Tibial artery (tissue), 4 donors: ENCODE results near the gene MIDN.
A peak's percentile ranks its signal among the peaks of the same experiment; 100 is the strongest.

Experiments used
- DNase-seq, 2 donors: peaks; one replicate each; pipeline ENCODE4 v3.0.0-alpha.2; 2019
- H3K27ac ChIP-seq, 2 donors: fragments of 200-600 bp; sonication (generic) in 1 of 2; 1 replicate in 1 of 2; 2 replicates in 1 of 2; pipeline ENCODE4 v1.5.1; 2018 to 2019; ENCODE audit warnings: mild to moderate bottlenecking in 1 of 2
- H3K27me3 ChIP-seq, 2 donors: fragments of 200-600 bp; sonication (generic) in 1 of 2; one replicate each; pipeline versions ENCODE4 v1.5.1 to v1.6.0; 2016 to 2019
- H3K36me3 ChIP-seq, 3 donors: fragments of 200-600 bp; sonication (generic) in 2 of 3; one replicate each; pipeline ENCODE4 v1.5.1; 2016 to 2019; ENCODE audit warnings: mild to moderate bottlenecking in 2 of 3
- H3K4me1 ChIP-seq, 4 donors: fragments of 200-600 bp; sonication (generic) in 2 of 4; 1 replicate in 3 of 4; 2 replicates in 1 of 4; pipeline ENCODE4 v1.5.1; 2016 to 2019
- H3K4me3 ChIP-seq, 2 donors: fragments of 200-600 bp; sonication (generic) in 1 of 2; 1 replicate in 1 of 2; 2 replicates in 1 of 2; pipeline ENCODE4 v1.5.1; 2018 to 2019; ENCODE audit warnings: mild to moderate bottlenecking in 2 of 2
- H3K9me3 ChIP-seq, 3 donors: fragments of 200-600 bp; sonication (generic) in 1 of 3; one replicate each; pipeline ENCODE4 v1.5.1; 2016 to 2019
- CTCF ChIP-seq, 2 experiments: fragments of 200-600 bp in 1 of 2; fragments of 450-650 bp in 1 of 2; IDR thresholded peaks; one replicate each; pipeline ENCODE4 v1.5.1; 2017 to 2019; ENCODE audit warnings: antibody characterized with exemption in 2 of 2, mild to moderate bottlenecking in 1 of 2, moderate library complexity in 1 of 2
- intact Hi-C: fragments of 100-400 bp; cut with DNase I; formaldehyde crosslinking; loops from one replicate; pipeline ENCODE4 v1.15.0; 2023; ENCODE audit warnings: low total_unique reads

Gene MIDN

GRCh38 chr19:1249990-1250436 is 1.6 kb downstream of the MIDN start:
- DNase-seq, result no peak
- Histone ChIP-seq H3K36me3 (peaks cover 15 to 30% (median 23%) of the 10 kb centered on the region in 3 donors), H3K27ac (peak overlapping the region; percentile 98), H3K4me3 (peak overlapping the region; percentile 67 to 94), H3K27me3 (no peaks in the 10 kb centered on the region), H3K4me1 (peaks cover 10 to 67% (median 55%) of the 10 kb centered on the region in 4 donors), H3K9me3 (no peaks in the 10 kb centered on the region)
- intact Hi-C loops, result no loop called here
- no peak for TF ChIP-seq CTCF (IDR thresholded peaks at IDR 0.05)

DNA sequence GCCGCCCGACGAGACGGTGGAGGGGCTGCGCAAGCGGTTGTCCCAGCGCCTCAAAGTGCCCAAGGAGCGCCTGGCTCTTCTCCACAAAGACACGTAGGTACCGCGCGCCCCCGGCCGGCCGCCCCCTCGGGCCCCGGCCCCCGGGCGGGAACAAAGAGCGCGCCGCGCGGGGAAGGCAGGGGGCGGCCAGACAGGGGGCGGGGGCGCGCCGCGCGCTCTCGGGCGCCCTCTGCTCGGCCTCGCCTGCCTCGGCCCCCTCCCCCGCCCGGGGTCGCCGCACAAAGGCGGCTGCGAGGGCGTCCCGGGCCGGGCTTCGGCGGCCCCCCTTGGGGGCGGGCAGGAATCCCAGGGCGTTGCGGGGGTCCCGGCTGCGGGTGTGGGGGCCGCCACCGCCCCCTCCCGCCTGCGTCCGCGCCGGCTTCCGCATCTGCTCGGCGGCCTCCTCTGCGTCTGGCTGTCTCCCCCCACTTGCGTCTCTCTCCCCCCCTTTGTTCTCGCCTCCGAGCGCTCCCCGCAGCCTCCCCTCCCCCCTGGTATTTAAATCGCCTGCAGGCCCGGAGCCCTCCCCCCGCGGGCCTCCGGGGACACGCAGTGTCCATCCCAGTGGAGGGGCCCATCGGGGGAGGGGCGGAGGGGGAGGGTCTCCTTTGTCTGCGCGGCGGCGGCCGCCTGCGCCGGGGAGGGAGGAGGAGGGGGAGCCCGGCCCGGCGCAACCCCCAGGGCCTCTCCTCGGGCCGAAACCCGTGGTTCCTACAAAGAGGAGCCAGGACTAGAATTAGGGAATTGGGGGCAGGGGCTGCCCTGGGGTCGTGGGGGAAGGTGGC is 2.3 kb downstream of the MIDN start:
- H3K4me1 ChIP-seq, result peaks cover 7 to 67% (median 55%) of the 10 kb centered on the region in 4 donors
- no peak for TF ChIP-seq CTCF (IDR thresholded peaks at IDR 0.05)
- peak overlapping the region; percentile 67 to 94 for H3K4me3 ChIP-seq
- H3K27me3 ChIP-seq, result no peaks in the 10 kb centered on the region
- intact Hi-C loops, result no loop called here
- peak overlapping the region; percentile 98 for H3K27ac ChIP-seq
- no peaks in the 10 kb centered on the region for H3K9me3 ChIP-seq
- no peak for DNase-seq
- peaks cover 22 to 37% (median 29%) of the 10 kb centered on the region in 3 donors for H3K36me3 ChIP-seq

DNA sequence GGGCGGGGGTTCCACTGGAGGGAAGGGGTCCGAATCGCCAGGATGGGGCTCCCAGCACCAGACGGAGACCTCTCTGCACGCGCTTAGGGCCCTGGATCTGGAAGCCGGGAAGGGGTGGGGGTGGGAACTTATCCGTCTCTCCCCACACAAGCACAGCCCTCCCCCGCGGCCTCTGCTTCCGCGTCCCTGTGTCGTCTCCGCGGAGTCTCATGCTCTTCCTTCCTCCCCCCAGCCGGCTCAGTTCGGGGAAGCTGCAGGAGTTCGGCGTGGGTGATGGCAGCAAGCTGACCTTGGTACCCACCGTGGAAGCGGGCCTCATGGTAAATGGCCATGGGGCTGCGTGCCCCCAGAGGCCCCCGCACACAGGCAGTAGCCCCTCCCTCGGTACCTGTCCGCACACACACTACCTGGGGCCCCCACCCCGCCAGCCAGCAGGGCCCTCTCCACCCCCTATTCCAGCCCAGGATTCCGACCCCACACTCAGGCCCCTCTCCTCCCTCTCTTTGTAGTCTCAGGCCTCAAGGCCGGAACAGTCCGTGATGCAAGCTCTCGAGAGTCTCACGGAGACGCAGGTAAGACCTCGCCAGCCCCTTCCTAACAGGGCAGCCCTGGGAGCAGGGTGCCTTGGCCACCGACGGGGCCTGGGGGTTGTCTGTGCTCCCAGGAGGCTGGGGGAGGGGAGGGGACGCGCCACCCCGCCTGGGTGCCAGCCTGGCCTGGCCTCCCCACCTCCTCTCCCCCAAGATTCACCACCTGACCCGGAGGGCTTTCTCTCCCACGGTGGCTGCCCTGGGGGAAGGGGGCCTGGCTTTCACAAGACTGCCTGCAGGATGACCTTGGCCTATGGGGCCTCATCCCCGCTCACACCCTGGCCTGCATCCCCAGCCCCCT is 3.2 kb downstream of the MIDN start:
- no peak for TF ChIP-seq CTCF (IDR thresholded peaks at IDR 0.05)
- peak; percentile 84 to 89 for DNase-seq

GRCh38 chr19:1252221-1252820 is 3.9 kb downstream of the MIDN start:
- Histone ChIP-seq H3K36me3 (peaks cover 36 to 51% (median 46%) of the 10 kb centered on the region in 3 donors), H3K4me1 (peaks cover 7 to 60% (median 52%) of the 10 kb centered on the region in 4 donors), H3K27ac (peak overlapping the region; percentile 98), H3K27me3 (no peaks in the 10 kb centered on the region), H3K9me3 (no peaks in the 10 kb centered on the region), H3K4me3 (peak overlapping the region; percentile 67 to 94)
- DNase-seq, result peak; percentile 95 to 98
- intact Hi-C loops, result no loop called here
- TF ChIP-seq CTCF (IDR thresholded peaks at IDR 0.05), result no peak

More for the DNA sequence above, 3.2 kb downstream of the MIDN start:
- Histone ChIP-seq H3K36me3 (peaks cover 29 to 46% (median 38%) of the 10 kb centered on the region in 3 donors), H3K9me3 (no peaks in the 10 kb centered on the region), H3K27me3 (no peaks in the 10 kb centered on the region), H3K4me3 (peak overlapping the region; percentile 67 to 94), H3K4me1 (peaks cover 7 to 62% (median 51%) of the 10 kb centered on the region in 4 donors), H3K27ac (peak overlapping the region; percentile 98)
- intact Hi-C loops, result no loop called here

DNA sequence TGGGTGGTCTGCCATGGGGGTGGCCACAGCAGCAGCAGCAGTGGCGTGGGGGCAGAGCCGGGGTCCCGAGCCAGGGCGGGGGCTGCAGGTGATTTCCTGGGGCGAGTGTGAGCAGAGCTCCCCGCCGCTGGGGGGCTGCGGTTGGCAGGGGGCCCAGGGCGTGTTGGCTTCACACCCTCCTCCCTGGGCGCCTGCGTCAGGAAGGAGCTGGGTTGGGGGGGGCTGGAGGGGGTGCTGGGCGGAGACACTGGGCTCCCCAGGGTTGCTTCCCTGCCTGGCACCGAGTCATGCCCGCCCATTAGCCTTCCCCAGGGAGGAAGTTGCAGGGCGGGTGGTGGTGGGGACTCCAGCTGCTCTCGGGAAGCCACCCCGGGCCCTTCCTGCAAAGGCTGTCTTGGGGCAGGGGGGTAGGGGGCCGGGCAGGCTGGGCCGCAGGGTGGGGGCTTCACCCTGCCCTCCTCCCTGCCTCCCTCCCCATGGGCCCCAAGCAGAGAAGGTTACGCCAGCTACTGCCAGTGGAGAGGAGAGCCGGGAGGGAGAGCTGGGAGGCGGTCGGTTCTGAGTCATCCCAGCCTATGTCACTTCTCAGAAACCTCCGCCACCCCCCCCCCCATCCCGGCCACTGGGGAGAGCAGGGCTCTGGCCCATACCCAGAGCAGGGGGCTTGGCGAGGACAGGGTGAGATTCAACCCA is 4.6 kb downstream of the MIDN start:
- DNase-seq, result peak; percentile 95 to 98
- peaks cover 7 to 59% (median 52%) of the 10 kb centered on the region in 4 donors for H3K4me1 ChIP-seq
- H3K27ac ChIP-seq, result peak overlapping the region; percentile 98
- no peaks in the 10 kb centered on the region for H3K9me3 ChIP-seq
- peak in 1 of 2 experiments; percentile 40 for TF ChIP-seq CTCF (IDR thresholded peaks at IDR 0.05)
- intact Hi-C loops, result no loop called here
- no peaks in the 10 kb centered on the region for H3K27me3 ChIP-seq
- H3K4me3 ChIP-seq, result peak overlapping the region; percentile 67 to 94
- H3K36me3 ChIP-seq, result peaks cover 38 to 57% (median 52%) of the 10 kb centered on the region in 3 donors
